ENCODE results near the gene CAPRIN1. TPM values are rescaled to one million over a fixed set of nuclear protein-coding genes. Genes with fewer than 3 reads are reported as not detected.

The CAPRIN1 gene
- total and polyA plus RNA-seq, 10 donors: 44.9 to 188 (median 155) TPM

DNA sequence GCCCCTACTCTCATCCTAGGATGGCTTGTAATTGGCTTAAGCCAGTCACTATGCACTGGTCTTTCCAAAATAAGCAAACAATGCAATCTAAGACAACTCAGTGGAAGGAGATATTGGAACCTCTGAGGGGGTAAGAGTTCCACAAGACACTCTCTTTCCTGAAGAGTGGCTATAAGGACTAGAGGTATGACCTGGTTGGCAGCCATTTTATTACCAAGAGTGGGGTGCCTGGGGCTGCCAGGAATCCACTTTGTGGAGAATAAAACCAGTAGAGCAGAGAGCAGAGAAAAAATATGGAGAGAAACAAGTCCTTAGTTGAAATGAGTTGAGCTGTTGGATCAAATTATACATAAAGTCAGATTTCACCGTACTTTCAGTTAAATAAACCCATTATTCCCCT, 38.8 kb upstream of the CAPRIN1 start:
- TF ChIP-seq CTCF (IDR thresholded peaks at IDR 0.05 in 8 of 11, conservative IDR thresholded peaks at IDR 0.05 in 3 of 11): no peak
- no peak for TF ChIP-seq POLR2A (IDR thresholded peaks at IDR 0.05)
- TF ChIP-seq POLR2AphosphoS5 (IDR thresholded peaks at IDR 0.05): no peak
- 94 to 98% (median 94%) methylated on average over 1 of the region's 1 CpG for WGBS, 5 donors

GRCh38 chr11:34013898-34014571, 37.5 kb upstream of the CAPRIN1 start:
- Histone ChIP-seq H3K36me3 (no peaks in the 10 kb centered on the region), H3K4me3 (no peak overlapping the region), H3K4me1 (no peaks in the 10 kb centered on the region), H3K27ac (no peak overlapping the region), H3K9me3 (no peaks in the 10 kb centered on the region), H3K27me3 (replicated peaks in 1 of 7) (peaks cover 0 to 5% (median 0%) of the 10 kb centered on the region in 7 donors)
- no peak for DNase-seq
- intact Hi-C loops (cut with DNase I; ENCODE audit: low total_unique reads): no loop called here
- whole genome bisulfite sequencing, 5 donors: 87 to 97% (median 90%) methylated on average over 4 of the region's 4 CpGs
- TF ChIP-seq CTCF (IDR thresholded peaks at IDR 0.05 in 8 of 11, conservative IDR thresholded peaks at IDR 0.05 in 3 of 11) (no peak), POLR2A (IDR thresholded peaks at IDR 0.05) (no peak), POLR2AphosphoS5 (IDR thresholded peaks at IDR 0.05) (no peak)

More for the DNA sequence above, 38.8 kb upstream of the CAPRIN1 start:
- intact Hi-C loops (cut with DNase I; ENCODE audit: low total_unique reads): no loop called here
- Histone ChIP-seq H3K4me1 (no peaks in the 10 kb centered on the region), H3K4me3 (no peak overlapping the region), H3K27ac (no peak overlapping the region), H3K36me3 (no peaks in the 10 kb centered on the region), H3K27me3 (replicated peaks in 1 of 7) (peaks cover 0 to 12% (median 0%) of the 10 kb centered on the region in 7 donors), H3K9me3 (no peaks in the 10 kb centered on the region)
- DNase-seq: no peak

GRCh38 chr11:34021977-34022735, 29.4 kb upstream of the CAPRIN1 start:
- H3K36me3 ChIP-seq: no peaks in the 10 kb centered on the region
- WGBS, 5 donors: 75 to 83% (median 79%) methylated on average over 3 of the region's 3 CpGs
- no peaks in the 10 kb centered on the region for H3K27me3 ChIP-seq (replicated peaks in 1 of 7)
- H3K4me3 ChIP-seq: no peak overlapping the region
- H3K27ac ChIP-seq: no peak overlapping the region
- no peak for TF ChIP-seq POLR2AphosphoS5 (IDR thresholded peaks at IDR 0.05)
- TF ChIP-seq POLR2A (IDR thresholded peaks at IDR 0.05): no peak
- TF ChIP-seq CTCF (IDR thresholded peaks at IDR 0.05 in 8 of 11, conservative IDR thresholded peaks at IDR 0.05 in 3 of 11): no peak
- peaks cover 0 to 14% (median 10%) of the 10 kb centered on the region in 8 donors for H3K9me3 ChIP-seq
- DNase-seq: no peak
- no peaks in the 10 kb centered on the region for H3K4me1 ChIP-seq
- intact Hi-C loops (cut with DNase I; ENCODE audit: low total_unique reads): no loop called here

GRCh38 chr11:34026432-34026831, 25.1 kb upstream of the CAPRIN1 start:
- WGBS, 5 donors: 84 to 95% (median 89%) methylated on average over 14 of the region's 14 CpGs

More at GRCh38 chr11:34026432-34026831, 25.1 kb upstream of the CAPRIN1 start:
- Histone ChIP-seq H3K4me1 (no peaks in the 10 kb centered on the region), H3K27ac (no peak overlapping the region), H3K9me3 (peaks cover 0 to 14% (median 10%) of the 10 kb centered on the region in 8 donors), H3K27me3 (replicated peaks in 1 of 7) (no peaks in the 10 kb centered on the region), H3K4me3 (no peak overlapping the region), H3K36me3 (no peaks in the 10 kb centered on the region)
- TF ChIP-seq POLR2AphosphoS5 (IDR thresholded peaks at IDR 0.05): no peak
- no peak for TF ChIP-seq CTCF (IDR thresholded peaks at IDR 0.05 in 8 of 11, conservative IDR thresholded peaks at IDR 0.05 in 3 of 11)
- TF ChIP-seq POLR2A (IDR thresholded peaks at IDR 0.05): no peak
- intact Hi-C loops (cut with DNase I; ENCODE audit: low total_unique reads): no loop called here
- no peak for DNase-seq
